GM19035 (cell line): ENCODE measurements around the gene SEC23A.
"Not testable (repeated sequence)": the region's sequence is repeated elsewhere in the genome, so short reads cannot be mapped to it uniquely, and the experiment has no call there.

Experiments
- ATAC-seq: cut with Tn5 transposase; IDR thresholded peaks from one replicate; pipeline ENCODE4 v1.9.1; 2021; ENCODE audit not compliant: unreplicated experiment

Gene SEC23A

DNA sequence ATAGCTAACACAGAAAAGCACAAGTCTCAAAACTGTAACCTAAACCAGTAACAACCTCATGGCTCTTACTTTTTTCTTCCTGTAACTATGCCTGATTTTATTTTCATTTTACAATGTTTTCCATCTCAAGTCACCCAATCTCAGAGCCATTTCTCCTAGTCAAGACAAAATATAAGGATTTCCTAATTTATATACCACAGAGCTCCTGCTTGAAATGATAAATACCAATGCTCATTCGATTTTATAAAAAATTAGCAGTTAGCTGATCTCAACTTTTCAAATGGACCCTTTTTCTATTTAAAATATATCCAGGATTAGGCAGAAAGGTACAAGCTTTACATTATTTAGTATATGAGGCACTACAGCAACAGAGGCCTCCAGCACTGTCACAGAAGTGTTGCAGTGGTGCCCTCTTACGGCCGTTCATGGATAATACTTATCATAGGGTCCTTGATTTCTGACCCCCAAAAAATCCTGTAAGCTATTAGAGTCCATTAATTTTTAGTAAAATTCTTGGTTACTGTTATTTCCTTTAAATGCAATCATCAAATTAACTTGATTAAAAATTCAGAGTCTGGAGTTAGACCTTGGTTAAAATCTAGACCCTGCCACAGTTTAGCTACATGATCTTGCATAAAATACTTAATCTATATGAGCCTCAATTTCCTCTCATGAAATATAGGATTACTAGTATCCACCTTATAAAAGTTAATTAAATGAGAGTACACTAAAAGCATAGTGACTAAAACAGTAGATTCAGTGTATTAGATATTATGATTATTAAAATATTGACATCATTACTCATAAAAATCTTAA, 68.3 kb downstream of the SEC23A start:
- ATAC-seq: no peak

GRCh38 chr14:39033371-39033770, 69.7 kb downstream of the SEC23A start:
- no peak for ATAC-seq

DNA sequence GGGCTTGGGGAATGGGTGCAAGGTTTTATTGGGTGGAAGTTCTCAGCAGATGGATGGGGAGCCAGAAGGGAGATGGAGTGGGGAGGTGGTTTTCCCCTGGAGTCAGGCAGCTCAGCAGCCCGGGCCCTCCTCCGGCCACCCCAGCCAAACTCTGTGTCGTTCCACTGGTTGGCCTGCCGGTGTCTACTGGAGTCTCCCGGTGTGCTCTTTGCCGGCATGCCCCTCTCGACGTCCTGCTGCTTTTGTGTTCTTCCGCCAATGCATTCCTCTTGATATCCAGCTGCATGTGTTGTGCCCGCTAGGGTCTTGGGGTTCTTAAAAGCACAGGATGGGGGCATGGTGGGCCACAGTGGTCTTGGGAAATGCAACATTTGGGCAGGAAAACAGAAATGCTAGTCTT, 72.8 kb downstream of the SEC23A start:
- no peak for ATAC-seq

DNA sequence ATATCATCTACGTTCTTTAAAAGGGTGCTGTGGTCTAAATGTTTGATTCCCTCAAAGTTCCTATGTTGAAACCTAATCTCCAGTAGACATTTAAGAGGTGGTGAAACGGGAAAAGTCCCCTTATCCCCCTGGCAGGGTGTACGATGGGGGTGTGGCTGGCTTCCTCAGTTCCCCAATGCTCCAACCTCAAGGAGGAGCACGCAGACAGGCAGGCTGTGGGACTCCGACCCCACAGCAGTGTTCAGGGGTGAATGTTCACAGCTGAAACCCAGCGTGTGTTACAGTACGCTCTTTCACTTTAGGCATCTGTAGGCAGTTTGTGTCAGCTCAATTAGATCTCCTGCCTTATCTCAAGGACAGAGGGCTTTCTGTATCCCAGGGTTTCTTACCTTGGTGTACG, 73.2 kb downstream of the SEC23A start:
- no peak for ATAC-seq

GRCh38 chr14:39028620-39029019, 74.4 kb downstream of the SEC23A start:
- ATAC-seq: no peak

DNA sequence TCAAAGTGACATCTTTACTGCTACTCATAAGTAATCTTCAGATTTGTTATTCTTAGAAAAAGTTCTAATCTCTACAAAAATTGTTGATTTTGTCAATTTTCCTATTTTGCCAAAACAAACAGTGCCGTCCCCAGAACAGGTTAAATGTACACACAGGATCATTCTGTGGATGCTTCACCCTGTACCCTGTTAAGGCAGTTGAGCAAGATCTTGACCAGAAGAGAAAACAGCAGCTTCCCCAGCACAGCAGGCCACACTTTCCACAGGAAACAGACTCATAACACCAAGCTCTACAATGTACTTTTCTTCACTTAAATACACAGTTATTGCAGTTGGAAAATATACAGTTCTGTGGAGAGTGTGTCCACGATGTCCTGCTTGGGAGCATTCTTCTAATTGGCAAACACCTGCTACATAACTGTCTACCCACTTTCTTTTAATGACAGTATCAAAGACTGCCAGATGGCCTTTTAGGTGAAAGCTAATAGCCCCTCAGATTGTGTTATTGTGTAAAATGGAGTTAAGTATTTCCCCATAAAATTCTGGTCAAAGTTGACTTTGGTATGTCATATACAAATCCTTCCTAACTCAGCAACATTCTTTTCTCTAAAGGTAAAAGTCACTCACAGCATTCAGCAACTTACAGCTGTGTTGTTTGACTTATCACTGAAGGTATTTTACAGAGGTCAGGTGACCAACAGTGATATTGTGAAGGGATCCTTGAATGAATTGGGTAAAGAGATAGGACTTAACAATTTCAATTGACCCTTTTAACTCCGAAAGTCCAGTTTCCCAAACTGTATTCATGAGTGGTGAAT, 77.0 kb downstream of the SEC23A start:
- no peak for ATAC-seq

DNA sequence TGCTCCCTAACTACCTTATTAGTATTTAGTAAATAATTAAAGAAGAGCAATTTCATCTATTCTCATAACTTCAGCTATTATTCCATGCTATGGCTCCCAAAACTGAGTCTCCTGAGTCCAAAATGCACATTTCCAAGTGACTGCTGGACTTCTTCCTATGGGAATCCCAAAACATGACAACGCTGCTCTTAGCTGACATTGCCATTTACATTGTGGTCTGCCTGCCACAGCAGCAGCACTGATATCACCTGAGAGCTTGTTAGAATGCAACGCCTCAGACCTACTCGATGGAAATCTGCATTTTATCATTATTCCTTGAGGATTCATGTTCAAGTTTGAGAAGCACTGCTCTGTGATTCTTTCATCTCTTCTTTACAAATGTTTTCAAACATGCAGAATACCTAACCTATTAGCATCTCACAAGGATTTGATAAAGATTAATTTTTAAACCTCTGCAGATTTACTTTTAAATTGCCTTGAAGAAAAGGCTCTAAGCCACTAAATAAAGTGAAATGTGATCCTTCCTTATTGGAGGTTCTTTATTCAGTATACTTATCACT, 77.7 kb downstream of the SEC23A start:
- ATAC-seq: no peak

DNA sequence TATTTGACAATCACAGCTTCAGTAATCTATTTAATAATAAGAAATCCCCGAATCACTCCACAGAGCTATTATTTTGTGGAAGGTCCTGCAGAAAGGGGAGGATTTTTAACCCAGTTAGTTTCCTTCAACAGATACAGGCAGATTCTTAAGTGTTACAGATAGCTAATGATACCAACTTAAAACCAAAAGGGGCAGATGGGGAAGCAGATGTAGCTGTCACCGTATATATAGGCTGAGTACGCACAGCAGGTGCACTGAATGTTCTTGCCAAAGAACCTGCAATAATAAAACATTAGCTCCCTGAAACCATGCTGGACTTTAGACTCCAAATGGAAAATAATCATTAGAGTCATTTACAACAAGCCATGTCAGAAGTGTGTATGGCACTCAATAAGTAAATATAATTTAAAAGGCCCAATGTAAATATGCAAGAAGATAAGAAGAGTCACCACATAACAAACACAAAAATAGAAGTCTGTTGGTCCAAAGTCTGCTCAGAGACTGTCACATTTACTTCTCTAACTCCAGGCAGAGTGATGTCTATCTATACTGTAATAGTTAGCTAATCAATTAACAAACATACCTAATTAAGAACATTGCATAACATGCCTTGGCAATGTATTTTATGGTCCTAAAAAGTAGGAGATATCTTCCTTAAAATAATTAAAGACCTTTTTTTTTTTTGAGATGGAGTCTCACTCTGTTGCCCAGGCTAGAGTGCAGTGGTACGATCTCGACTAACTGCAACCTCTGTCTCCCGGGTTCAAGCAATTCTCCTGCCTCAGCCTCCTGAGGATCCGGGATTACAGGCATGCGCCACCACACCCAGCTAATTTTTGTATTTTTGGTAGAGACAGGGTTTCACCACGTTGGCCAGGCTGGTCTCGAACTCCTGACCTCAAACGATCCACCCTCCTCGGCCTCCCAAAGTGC, 78.8 kb downstream of the SEC23A start:
- no peak for ATAC-seq

DNA sequence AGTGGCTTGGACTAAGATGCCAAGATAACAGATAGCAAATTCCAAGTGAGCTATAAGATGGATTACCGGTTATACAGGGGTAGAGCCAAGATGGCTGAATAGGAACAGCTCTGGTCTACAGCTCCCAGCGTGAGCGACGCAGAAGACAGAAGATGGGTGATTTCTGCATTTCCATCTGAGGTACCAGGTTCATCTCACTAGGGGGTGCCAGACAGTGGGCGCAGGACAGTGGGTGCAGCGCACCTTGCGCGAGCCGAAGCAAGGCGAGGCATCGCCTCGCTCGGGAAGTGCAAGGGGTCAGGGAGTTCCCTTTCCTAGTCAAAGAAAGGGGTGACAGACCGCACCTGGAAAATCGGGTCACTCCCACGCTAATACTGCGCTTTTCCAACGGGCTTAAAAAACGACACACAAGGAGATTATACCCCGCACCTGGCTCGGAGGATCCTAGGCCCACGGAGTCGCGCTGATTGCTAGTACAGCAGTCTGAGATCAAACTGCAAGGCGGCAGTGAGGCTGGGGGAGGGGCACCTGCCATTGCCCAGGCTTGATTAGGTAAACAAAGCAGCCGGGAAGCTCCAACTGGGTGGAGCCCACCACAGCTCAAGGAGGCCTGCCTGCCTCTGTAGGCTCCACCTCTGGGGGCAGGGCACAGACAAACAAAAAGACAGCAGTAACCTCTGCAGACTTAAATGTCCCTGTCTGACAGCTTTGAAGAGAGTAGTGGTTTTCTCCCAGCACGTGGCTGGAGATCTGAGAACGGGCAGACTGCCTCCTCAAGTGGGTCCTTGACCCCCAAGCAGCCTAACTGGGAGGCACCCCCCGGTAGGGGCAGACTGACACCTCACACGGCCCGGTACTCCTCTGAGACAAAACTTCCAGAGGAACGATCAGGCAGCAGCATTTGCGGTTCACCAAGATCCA, 85.7 kb downstream of the SEC23A start:
- not testable (repeated sequence) for ATAC-seq

- ATAC-seq: no peak
Observed at GRCh38 chr14:39016733-39017095, 86.3 kb downstream of the SEC23A start.

DNA sequence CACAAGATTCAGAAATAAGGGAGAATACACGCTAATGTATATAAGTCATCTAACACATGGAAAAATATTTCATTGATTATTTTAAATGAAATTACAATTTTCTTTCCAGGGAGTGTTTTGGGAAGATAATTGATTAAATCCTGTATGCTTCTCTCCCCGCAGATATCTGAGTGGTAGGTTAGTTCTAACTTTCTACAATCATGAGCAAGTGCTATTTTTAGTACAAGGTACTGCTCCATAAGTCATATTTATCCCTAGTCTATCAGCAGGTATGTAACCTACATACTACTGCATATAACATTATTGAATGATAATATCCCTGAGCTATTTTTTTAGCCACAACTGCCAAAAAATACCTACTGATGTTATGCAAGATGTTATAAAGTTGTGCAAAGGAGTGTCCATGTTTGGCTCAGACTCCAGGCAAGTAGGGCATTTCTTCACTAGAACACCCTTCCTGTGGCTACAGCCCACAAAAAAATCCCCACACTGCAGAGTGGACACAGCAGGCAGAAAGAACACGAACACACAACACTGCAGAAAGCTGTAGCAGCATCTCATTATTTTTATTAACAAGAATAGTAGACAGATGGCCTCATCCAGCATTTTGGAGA, 87.0 kb downstream of the SEC23A start:
- ATAC-seq: no peak

DNA sequence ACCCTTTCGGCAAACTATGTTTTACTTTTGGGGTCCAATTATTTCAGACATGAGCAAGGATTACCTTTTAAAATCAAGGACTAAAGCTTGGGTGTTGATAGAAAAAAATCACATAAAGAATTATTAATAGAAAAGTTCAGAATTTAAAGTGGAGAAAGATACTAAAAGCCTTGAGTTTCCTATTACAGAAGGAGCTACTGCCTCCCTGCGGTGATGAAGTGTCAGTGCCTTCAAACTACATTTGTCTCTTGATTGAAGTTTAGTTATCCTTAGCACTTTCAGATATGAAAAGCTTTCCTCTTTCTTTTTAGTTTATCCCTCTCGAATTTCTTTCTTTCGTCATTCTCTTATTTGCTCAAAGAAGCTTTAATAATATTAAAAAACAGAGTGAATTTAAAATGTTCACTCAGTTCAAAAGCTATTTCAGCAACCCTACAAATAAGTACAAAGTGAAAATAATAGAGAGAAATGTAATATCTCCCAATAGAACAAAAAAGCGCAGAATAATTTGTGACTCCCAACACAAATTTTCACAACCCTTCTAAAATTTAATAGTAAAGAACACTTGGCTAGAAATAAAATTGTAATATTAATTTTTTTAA, 87.6 kb downstream of the SEC23A start:
- peak; percentile 79 for ATAC-seq

GRCh38 chr14:39014460-39014859, 88.6 kb downstream of the SEC23A start:
- ATAC-seq: no peak

GRCh38 chr14:39008965-39009364, 94.1 kb downstream of the SEC23A start:
- ATAC-seq: not testable (repeated sequence)

DNA sequence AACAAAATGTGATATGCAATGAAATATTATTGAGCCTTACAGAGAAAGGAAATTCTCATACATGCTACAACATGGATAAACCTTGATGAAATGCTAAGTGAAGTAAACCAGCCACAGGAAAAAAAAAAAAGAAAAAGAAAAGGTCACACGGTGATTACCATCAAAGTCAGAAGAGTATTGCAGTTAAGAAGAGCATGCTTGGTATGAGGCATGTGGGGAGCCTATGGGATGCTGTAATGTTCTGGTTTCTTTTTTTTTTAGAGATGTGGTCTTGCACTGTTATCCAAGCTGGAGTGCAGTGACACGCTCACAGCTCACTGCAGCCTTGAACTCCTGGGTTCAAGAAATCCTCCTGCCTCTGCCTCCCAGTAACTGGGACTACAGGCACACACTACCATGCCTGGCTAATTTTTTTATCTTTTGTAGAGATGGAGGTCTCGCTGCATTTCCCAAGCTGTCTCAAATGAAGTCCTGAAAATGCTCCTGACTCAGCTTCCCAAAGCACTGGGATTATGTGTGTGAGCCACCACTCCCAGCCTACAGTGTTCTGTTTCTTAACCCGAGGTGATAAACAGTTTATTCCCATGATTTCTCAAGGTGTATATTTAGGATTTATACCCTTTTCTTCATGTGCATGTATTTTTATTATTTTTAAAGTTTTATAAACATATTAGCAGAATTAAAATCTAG, 96.2 kb downstream of the SEC23A start:
- no peak for ATAC-seq

- no peak for ATAC-seq
Observed at GRCh38 chr14:39005044-39005880, 97.8 kb downstream of the SEC23A start.

- ATAC-seq: no peak
Observed at GRCh38 chr14:38999949-39000348, 103.1 kb downstream of the SEC23A start.

DNA sequence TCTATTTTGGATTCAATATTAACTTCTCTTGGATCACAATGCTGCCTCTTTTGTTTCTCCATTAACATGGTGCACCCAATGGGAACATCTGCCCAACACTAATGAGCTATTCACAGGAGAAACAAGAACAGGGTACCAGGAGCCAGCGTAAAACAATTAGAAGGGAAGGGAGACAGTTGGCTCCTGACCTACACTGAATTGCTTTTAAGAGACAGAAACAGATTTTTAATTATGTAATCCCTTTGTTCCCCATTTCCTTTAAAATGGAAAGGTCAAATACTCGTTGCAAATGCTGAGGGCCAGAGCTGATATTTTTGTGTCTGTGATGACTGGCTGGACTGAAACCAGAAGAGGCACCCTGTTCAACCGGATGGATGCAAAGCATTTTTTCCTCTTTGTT, 108.3 kb downstream of the SEC23A start:
- no peak for ATAC-seq
